HEK293T (cell line): ENCODE results near the gene KRTAP4-4.
"Not testable (repeated sequence)": the region's sequence is repeated elsewhere in the genome, so short reads cannot be mapped to it uniquely, and the experiment has no call there.

Experiments used
- BHLHE40 ChIP-seq: fragments of 450-650 bp; IDR thresholded peaks from 2 replicates; pipeline ENCODE4 v1.6.1; 2016; ENCODE audit warnings: mild to moderate bottlenecking, moderate library complexity, borderline replicate concordance
- CTBP1 ChIP-seq: fragments of 450-650 bp; IDR thresholded peaks from 2 replicates; pipeline ENCODE4 v1.6.1; 2016; ENCODE audit warnings: borderline replicate concordance
- FOXK2 ChIP-seq: fragments of 450-650 bp; IDR thresholded peaks from 2 replicates; pipeline ENCODE4 v1.6.1; 2016; ENCODE audit warnings: mild to moderate bottlenecking
- FOXM1 ChIP-seq: fragments of 450-650 bp; IDR thresholded peaks from 2 replicates; pipeline ENCODE4 v1.6.1; 2017; ENCODE audit warnings: mild to moderate bottlenecking, borderline replicate concordance
- L3MBTL2 ChIP-seq: fragments of 450-650 bp; conservative IDR thresholded peaks from 2 replicates; pipeline ENCODE4 v1.6.1; 2016; ENCODE audit warnings: mild to moderate bottlenecking
- NFRKB ChIP-seq: fragments of 450-650 bp; IDR thresholded peaks from 2 replicates; pipeline ENCODE4 v1.6.1; 2016; ENCODE audit warnings: mild to moderate bottlenecking, moderate library complexity
- SP1 ChIP-seq: fragments of 450-650 bp; IDR thresholded peaks from 2 replicates; pipeline ENCODE4 v1.6.1; 2017
- SUZ12 ChIP-seq: fragments of 450-650 bp; IDR thresholded peaks from 2 replicates; pipeline ENCODE4 v1.6.1; 2016; ENCODE audit warnings: mild to moderate bottlenecking
- TARDBP ChIP-seq: fragments of 450-650 bp; IDR thresholded peaks from 2 replicates; pipeline ENCODE4 v1.6.1; 2016

DNA sequence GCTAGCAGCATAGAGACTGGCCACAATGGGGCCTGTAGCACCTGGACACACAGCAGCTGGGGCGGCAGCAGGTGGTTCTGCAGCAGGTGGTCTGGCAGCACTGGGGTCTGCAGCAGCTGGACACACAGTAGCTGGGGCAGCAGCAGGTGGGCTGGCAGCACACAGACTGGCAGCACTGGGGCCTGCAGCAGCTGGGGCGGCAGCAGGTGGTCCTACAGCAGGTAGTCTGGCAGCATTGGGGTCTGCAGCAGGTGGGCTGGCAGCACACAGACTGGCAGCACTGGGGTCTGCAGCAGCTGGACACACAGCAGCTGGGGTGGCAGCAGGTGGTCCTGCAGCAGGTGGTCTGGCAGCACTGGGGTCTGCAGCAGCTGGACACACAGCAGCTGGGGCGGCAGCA is 358 bp downstream of the KRTAP4-4 start:
- not testable (repeated sequence) for TF ChIP-seq FOXM1, NFRKB, FOXK2, TARDBP, BHLHE40, SP1, SUZ12, CTBP1, L3MBTL2
